HEK293 (cell line): ENCODE data around the gene DUSP14.

Source experiments
- KLF9 ChIP-seq: fragments of 450-650 bp; formaldehyde crosslinking; IDR thresholded peaks from 2 replicates; pipeline ENCODE4 v1.5.1; 2016; ENCODE audit warnings: missing biosample characterization, missing genetic modification characterization, low read depth
- YY1 ChIP-seq: fragments of 450-650 bp; formaldehyde crosslinking; IDR thresholded peaks from 2 replicates; pipeline ENCODE4 v1.5.1; 2018; ENCODE audit warnings: missing biosample characterization, missing genetic modification characterization
- ZNF530 ChIP-seq: fragments of 450-650 bp; formaldehyde crosslinking; IDR thresholded peaks from 2 replicates; pipeline ENCODE4 v1.5.1; 2016; ENCODE audit warnings: low read depth, missing biosample characterization, missing genetic modification characterization
- ZNF544 ChIP-seq: fragments of 450-650 bp; formaldehyde crosslinking; IDR thresholded peaks from 2 replicates; pipeline ENCODE4 v1.5.0; 2017; ENCODE audit warnings: missing biosample characterization, missing genetic modification characterization
- ZNF670 ChIP-seq: fragments of 450-650 bp; formaldehyde crosslinking; IDR thresholded peaks from 2 replicates; pipeline ENCODE4 v1.5.1; 2016; ENCODE audit warnings: missing biosample characterization, missing genetic modification characterization, low read depth
- ZNF777 ChIP-seq: fragments of 450-650 bp; formaldehyde crosslinking; IDR thresholded peaks from 2 replicates; pipeline ENCODE4 v1.5.1; 2017; ENCODE audit warnings: missing biosample characterization, missing genetic modification characterization, borderline replicate concordance
- ZSCAN30 ChIP-seq: fragments of 450-650 bp; IDR thresholded peaks from 2 replicates; pipeline ENCODE4 v1.5.1; 2018; ENCODE audit warnings: missing biosample characterization, mild to moderate bottlenecking, missing genetic modification characterization, moderate library complexity
- ZXDB ChIP-seq: fragments of 450-650 bp; formaldehyde crosslinking; IDR thresholded peaks from 2 replicates; pipeline ENCODE4 v1.5.1; 2016; ENCODE audit warnings: missing biosample characterization, missing genetic modification characterization
- TF ChIP-seq, protein P1 (sequence below): fragments of 450-650 bp; formaldehyde crosslinking; IDR thresholded peaks from 2 replicates; pipeline ENCODE4 v1.5.1; 2016; ENCODE audit warnings: missing biosample characterization, missing genetic modification characterization
- TF ChIP-seq, protein P2 (sequence below): fragments of 450-650 bp; IDR thresholded peaks from 2 replicates; pipeline ENCODE4 v1.5.1; 2018; ENCODE audit warnings: missing biosample characterization, mild to moderate bottlenecking, missing genetic modification characterization
- TF ChIP-seq, protein P3 (sequence below): fragments of 450-650 bp; formaldehyde crosslinking; IDR thresholded peaks from 2 replicates; pipeline ENCODE4 v1.5.1; 2016; ENCODE audit warnings: missing biosample characterization, missing genetic modification characterization
- TF ChIP-seq, protein P4 (sequence below): fragments of 450-650 bp; formaldehyde crosslinking; IDR thresholded peaks from 2 replicates; pipeline ENCODE4 v1.5.1; 2016; ENCODE audit warnings: missing biosample characterization, missing genetic modification characterization
- TF ChIP-seq, protein P5 (sequence below): fragments of 450-650 bp; formaldehyde crosslinking; IDR thresholded peaks from 2 replicates; pipeline ENCODE4 v1.5.0; 2017; ENCODE audit warnings: missing biosample characterization, missing genetic modification characterization, borderline replicate concordance

DNA sequence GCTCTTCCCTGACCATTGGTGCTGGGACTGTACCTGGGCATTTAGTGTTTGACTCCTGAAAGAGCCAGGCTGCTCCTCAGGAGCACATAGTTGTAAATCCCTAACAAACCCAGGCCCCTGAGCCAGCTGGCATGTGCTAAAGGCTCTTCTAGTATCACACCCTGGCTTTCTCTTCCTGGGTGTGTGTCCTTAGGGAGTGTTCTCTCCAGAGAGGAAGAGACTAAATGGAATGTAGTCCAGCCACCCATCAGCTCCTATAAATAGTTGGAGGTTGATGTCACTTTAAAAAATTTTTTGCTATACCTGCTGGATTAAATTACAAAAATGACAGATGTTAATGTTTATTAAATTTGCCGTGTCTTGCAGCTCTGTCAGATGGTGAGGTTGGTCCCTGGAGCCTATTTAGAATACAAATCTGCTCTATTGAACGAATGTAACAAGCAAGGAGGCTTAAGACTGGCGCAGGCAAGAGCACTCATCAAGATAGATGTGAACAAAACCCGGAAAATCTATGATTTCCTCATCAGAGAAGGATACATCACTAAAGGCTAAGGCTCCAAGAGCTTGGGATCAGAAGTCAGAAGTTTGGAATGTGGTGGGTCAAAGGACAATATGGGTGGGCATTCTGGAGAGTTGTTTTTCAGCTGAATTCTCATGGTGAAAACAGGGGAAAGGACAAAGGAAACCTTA, 13.1 kb upstream of the DUSP14 start:
- TF ChIP-seq, protein P1, sequence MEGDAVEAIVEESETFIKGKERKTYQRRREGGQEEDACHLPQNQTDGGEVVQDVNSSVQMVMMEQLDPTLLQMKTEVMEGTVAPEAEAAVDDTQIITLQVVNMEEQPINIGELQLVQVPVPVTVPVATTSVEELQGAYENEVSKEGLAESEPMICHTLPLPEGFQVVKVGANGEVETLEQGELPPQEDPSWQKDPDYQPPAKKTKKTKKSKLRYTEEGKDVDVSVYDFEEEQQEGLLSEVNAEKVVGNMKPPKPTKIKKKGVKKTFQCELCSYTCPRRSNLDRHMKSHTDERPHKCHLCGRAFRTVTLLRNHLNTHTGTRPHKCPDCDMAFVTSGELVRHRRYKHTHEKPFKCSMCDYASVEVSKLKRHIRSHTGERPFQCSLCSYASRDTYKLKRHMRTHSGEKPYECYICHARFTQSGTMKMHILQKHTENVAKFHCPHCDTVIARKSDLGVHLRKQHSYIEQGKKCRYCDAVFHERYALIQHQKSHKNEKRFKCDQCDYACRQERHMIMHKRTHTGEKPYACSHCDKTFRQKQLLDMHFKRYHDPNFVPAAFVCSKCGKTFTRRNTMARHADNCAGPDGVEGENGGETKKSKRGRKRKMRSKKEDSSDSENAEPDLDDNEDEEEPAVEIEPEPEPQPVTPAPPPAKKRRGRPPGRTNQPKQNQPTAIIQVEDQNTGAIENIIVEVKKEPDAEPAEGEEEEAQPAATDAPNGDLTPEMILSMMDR, result no peak
- no peak for TF ChIP-seq ZSCAN30 (tag by site-specific recombination)
- TF ChIP-seq, protein P2, sequence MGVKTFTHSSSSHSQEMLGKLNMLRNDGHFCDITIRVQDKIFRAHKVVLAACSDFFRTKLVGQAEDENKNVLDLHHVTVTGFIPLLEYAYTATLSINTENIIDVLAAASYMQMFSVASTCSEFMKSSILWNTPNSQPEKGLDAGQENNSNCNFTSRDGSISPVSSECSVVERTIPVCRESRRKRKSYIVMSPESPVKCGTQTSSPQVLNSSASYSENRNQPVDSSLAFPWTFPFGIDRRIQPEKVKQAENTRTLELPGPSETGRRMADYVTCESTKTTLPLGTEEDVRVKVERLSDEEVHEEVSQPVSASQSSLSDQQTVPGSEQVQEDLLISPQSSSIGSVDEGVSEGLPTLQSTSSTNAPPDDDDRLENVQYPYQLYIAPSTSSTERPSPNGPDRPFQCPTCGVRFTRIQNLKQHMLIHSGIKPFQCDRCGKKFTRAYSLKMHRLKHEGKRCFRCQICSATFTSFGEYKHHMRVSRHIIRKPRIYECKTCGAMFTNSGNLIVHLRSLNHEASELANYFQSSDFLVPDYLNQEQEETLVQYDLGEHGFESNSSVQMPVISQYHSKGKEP (tag by site-specific recombination), result no peak
- no peak for TF ChIP-seq ZNF777 (tag by site-specific recombination)
- TF ChIP-seq, protein P3, sequence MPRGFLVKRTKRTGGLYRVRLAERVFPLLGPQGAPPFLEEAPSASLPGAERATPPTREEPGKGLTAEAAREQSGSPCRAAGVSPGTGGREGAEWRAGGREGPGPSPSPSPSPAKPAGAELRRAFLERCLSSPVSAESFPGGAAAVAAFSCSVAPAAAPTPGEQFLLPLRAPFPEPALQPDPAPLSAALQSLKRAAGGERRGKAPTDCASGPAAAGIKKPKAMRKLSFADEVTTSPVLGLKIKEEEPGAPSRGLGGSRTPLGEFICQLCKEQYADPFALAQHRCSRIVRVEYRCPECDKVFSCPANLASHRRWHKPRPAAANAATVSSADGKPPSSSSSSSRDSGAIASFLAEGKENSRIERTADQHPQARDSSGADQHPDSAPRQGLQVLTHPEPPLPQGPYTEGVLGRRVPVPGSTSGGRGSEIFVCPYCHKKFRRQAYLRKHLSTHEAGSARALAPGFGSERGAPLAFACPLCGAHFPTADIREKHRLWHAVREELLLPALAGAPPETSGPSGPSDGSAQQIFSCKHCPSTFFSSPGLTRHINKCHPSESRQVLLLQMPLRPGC (tag by site-specific recombination), result no peak
- TF ChIP-seq ZNF670 (tag by site-specific recombination), result no peak
- TF ChIP-seq ZXDB, result no peak
- TF ChIP-seq, protein P4, sequence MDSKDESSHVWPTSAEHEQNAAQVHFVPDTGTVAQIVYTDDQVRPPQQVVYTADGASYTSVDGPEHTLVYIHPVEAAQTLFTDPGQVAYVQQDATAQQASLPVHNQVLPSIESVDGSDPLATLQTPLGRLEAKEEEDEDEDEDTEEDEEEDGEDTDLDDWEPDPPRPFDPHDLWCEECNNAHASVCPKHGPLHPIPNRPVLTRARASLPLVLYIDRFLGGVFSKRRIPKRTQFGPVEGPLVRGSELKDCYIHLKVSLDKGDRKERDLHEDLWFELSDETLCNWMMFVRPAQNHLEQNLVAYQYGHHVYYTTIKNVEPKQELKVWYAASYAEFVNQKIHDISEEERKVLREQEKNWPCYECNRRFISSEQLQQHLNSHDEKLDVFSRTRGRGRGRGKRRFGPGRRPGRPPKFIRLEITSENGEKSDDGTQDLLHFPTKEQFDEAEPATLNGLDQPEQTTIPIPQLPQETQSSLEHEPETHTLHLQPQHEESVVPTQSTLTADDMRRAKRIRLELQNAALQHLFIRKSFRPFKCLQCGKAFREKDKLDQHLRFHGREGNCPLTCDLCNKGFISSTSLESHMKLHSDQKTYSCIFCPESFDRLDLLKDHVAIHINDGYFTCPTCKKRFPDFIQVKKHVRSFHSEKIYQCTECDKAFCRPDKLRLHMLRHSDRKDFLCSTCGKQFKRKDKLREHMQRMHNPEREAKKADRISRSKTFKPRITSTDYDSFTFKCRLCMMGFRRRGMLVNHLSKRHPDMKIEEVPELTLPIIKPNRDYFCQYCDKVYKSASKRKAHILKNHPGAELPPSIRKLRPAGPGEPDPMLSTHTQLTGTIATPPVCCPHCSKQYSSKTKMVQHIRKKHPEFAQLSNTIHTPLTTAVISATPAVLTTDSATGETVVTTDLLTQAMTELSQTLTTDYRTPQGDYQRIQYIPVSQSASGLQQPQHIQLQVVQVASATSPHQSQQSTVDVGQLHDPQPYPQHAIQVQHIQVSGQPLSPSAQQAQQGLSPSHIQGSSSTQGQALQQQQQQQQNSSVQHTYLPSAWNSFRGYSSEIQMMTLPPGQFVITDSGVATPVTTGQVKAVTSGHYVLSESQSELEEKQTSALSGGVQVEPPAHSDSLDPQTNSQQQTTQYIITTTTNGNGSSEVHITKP (tag by site-specific recombination), result no peak
- TF ChIP-seq, protein P5, sequence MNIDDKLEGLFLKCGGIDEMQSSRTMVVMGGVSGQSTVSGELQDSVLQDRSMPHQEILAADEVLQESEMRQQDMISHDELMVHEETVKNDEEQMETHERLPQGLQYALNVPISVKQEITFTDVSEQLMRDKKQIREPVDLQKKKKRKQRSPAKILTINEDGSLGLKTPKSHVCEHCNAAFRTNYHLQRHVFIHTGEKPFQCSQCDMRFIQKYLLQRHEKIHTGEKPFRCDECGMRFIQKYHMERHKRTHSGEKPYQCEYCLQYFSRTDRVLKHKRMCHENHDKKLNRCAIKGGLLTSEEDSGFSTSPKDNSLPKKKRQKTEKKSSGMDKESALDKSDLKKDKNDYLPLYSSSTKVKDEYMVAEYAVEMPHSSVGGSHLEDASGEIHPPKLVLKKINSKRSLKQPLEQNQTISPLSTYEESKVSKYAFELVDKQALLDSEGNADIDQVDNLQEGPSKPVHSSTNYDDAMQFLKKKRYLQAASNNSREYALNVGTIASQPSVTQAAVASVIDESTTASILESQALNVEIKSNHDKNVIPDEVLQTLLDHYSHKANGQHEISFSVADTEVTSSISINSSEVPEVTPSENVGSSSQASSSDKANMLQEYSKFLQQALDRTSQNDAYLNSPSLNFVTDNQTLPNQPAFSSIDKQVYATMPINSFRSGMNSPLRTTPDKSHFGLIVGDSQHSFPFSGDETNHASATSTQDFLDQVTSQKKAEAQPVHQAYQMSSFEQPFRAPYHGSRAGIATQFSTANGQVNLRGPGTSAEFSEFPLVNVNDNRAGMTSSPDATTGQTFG (tag by site-specific recombination), result no peak
- no peak for TF ChIP-seq ZNF544 (tag by site-specific recombination)
- TF ChIP-seq KLF9 (tag by site-specific recombination), result no peak
- no peak for TF ChIP-seq YY1 (tag by site-specific recombination)
- no peak for TF ChIP-seq ZNF530 (tag by site-specific recombination)
